GM12873 (cell line): ENCODE data around the gene LTBP3.

Source experiments
- TF ChIP-seq, protein P1 (sequence below): IDR thresholded peaks from 2 replicates; pipeline ENCODE4 v1.5.1; 2012; ENCODE audit warnings: low read depth, mild to moderate bottlenecking, moderate library complexity, low read length, control low read depth; ENCODE audit not compliant: insufficient read depth; ENCODE audit errors: missing control alignments

The LTBP3 gene

DNA sequence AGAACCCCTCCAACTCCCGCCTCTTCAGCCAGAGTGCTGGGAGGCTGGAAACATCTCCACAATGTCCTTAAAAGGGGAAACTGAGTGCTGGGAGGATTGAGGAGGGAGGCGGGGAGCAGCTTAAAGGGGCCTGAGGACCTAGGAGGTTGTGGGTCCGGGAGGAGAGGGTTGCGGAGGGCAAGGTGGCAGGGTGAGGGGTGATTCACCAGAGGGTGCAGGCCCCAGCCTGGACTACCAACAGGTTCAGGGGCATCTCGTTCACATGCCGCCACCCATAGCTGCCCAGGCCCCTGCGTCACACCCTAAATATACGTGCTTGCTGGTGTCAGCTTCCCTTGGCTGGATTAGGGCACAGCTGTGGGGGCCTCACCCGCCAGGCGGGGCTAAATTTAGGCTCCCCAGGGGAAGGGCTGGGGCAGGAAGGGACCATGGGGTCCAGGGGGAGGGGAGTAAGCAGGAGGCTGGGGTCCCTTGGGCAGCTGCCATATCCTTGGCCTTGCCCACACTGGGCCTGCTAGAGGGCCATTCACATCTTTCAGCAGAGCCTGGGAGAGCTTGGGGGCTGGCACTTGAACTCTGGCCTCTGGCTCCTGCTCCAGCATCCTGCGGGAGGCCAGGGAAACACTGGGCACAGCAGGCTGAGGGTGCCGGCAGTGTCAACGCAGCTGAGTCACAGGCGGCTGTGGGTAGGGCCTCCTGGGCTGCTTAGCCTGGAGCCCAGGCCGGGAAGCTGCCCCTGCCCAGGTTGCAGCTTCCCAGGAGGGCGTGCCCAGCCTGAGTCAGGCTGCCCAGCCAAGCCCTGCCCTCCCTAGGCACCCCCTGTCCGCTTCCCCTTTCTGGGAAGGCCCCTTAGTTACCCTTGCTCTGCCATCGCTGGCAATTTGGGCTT is 19.0 kb upstream of the LTBP3 start:
- TF ChIP-seq, protein P1, sequence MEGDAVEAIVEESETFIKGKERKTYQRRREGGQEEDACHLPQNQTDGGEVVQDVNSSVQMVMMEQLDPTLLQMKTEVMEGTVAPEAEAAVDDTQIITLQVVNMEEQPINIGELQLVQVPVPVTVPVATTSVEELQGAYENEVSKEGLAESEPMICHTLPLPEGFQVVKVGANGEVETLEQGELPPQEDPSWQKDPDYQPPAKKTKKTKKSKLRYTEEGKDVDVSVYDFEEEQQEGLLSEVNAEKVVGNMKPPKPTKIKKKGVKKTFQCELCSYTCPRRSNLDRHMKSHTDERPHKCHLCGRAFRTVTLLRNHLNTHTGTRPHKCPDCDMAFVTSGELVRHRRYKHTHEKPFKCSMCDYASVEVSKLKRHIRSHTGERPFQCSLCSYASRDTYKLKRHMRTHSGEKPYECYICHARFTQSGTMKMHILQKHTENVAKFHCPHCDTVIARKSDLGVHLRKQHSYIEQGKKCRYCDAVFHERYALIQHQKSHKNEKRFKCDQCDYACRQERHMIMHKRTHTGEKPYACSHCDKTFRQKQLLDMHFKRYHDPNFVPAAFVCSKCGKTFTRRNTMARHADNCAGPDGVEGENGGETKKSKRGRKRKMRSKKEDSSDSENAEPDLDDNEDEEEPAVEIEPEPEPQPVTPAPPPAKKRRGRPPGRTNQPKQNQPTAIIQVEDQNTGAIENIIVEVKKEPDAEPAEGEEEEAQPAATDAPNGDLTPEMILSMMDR: no peak

DNA sequence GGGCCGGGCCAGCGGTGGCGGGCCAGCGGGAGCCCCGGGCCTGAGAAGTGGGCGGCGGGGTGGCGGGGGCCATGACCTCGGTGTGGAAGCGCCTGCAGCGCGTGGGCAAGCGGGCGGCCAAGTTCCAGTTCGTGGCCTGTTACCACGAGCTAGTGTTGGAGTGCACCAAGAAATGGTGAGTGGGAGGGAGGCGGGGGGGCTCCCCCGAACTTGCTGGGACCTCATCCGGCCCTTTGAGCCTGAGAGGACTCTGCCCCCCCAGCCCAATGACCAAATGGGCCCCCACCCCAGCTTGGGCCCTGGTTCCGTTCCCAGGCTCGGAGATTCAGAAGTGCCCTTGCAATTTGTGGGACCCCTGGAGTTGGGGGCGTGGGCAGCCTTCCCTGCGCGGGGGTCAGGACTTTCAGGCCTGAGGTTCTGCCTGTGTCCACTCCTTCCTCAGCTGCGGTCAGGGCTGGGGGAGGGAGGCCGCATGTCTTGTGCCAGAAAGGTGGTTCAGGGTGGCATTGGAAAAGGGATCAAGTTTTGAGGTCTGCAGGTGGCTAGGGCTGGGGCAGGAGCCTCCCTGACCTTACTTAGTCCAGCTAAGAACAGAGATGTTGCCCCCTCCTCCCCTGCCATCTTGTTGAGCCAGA is 18.2 kb upstream of the LTBP3 start:
- TF ChIP-seq, protein P1: no peak

DNA sequence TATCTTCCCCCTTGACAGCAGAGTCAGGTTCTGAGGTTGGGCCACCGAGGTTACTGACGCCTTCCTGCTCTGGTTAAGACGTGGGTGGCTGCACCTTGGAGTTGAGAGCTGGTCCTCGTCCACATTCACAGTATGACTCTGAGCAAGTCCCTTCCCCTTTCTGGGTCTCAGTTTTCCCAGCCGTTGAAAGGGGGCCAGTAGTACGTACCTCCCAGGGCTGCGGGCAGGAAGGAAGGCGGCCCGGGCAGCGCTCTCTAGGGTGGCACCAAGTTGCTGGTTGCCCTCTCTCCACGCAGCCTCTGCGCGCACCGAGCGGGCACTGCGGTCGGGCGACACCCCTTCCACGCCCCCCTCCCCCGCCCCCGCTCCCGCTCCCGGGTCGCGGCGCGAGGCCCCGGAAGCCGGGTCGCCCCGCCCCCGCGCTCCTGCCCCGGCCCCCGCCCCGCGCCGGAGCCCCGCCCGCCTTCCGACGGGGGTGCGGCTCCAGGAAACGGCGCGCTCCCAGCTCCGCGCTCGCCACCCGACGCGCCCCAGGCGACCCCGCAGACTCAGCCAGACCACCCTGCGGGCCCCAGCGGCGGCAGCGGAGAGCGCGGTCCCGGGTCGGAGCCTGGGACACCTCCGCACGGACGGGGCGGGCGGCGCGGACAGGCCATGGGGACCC is 17.5 kb upstream of the LTBP3 start, which contains the start of gene EHBP1L1:
TSS of gene EHBP1L1 (plus strand) at position 486 of the 664 bp plus-strand sequence. CDS start 250 bp downstream, outside the sequence.
- TF ChIP-seq, protein P1: no peak

DNA sequence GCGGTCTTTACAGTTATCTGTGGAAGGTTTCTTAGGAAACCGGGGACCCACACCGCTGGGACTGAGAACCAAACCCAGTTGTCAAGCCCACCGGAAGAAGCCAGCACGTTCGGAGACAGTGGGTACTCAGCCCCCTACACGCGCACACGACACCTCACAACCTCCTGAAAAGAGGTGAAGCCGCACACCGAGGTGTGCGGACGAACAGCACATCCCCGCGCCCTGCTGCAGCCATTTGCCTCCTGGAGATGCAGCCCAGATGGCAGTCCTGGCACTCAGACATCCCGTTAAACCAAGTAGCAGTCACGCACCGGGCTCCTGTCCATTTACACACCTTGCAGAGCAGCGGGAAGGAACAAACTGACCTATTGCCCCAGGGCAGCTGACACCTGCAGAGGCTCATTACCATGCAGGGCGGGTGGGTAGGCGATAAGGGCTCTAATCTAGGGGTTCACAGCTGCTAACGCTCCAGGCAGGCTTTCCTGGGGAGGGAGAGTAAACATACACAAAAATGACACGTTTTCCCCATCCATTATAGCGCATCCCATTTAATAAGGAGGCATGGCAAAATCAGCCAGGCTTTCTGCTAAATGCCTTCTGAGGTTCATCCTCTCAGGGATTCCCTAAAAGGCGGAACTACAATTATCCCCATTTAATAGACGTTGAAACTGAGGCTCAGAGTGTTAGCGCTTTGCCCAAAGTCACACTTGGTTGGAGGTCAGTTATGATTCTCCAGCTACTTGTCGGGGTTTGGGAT is 16.8 kb upstream of the LTBP3 start:
- TF ChIP-seq, protein P1: no peak

DNA sequence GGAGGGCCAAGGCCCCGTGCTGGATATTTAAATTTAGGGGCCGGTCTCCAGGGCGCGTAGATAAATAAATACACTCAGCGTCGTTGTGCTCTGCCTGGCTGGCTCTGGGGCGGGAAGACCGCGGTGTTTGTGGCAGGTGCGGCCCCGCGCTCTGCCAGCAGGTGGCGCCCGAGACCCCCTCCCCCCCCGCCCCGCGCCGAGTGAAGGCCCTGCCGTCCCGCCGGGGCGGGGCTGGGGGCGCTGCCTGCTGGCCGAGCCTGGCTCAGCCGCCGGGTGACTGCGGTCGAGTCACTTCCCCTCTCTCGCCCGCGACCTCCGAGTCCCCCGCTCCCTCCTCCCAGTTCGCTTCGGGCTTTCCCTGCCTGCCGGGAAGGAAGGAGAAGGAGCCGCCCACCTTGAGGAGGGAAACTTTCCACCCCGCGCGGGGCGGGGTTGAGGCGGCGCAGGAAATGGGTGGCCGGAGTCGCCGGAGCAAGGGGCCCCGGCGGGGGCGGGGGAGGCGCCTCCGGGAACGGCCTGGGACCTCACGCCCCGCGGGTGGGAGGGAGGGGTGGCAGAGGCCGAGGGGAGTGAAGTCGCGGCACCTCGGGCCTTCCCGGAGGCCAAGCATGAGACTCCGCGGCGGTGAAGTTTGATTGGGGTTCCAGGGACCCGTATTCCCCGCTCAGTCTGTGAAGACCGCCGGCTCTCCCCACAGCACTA is 16.1 kb upstream of the LTBP3 start:
- TF ChIP-seq, protein P1: peak; percentile 73

DNA sequence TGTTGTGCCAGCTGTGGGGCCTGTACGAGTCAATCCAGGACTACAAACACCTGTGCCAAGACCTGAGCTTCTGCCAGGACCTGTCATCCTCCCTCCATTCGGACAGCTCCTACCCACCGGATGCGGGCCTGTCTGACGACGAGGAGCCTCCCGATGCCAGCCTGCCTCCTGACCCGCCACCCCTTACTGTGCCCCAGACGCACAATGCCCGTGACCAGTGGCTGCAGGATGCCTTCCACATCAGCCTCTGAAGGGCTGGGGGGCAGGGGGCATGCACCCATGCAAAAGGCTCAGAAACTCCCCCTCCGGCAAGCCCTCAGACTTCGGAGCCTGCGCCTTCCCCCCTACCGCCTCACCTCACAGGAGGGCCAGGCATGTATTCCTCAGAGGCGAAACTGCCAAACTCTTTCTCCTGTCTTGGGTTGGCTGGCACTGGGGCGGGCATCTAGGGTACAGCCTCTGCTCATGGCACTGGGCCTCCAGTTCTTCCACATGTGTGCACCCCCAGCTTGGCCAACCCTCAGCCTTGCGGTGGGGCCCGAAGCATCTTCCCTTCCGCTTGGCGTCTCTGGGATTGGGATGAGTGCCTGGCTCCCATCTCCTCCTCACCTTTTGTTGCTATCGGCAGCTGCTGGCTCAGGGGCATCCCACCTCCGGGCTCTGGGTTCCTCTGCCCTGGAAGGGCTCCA is 15.4 kb upstream of the LTBP3 start:
- TF ChIP-seq, protein P1: no peak
